ENCODE measurements around the gene RAB40C.
A peak's percentile ranks its signal among the peaks of the same experiment; 100 is the strongest.

Gene RAB40C

DNA sequence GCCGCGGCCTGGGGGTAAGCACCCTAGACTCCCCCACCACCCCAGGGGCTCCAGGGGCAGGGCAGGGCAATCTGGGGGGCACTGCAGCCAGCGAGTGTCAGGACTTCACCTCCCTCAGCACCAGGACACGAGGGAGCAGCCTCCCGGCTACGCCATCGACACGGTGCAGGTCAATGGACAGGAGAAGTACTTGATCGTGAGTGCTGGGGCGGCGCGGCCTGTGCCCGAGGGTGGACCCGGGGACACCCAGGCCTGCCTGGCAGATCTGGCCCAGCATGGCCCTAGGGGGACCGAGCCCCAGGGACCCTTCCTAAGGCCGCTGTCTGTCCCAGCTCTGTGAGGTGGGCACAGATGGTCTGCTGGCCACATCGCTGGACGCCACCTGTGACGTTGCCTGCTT, 82.5 kb downstream of the RAB40C start:
- DNase-seq, result no peak

DNA sequence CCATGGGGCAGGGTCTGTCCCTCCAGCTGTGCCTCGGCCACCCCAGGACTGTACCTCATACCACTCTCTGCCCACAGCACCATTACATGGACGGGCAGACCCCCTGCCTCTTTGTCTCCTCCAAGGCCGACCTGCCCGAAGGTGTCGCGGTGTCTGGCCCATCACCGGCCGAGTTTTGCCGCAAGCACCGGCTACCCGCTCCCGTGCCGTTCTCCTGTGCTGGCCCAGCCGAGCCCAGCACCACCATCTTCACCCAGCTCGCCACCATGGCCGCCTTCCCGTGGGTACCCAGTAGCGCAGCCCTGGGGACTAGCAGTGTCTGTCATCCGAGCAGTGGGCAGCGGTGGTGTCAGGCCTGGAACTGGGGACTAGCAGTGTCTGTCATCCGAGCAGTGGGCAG, 83.0 kb downstream of the RAB40C start:
- no peak for DNase-seq

DNA sequence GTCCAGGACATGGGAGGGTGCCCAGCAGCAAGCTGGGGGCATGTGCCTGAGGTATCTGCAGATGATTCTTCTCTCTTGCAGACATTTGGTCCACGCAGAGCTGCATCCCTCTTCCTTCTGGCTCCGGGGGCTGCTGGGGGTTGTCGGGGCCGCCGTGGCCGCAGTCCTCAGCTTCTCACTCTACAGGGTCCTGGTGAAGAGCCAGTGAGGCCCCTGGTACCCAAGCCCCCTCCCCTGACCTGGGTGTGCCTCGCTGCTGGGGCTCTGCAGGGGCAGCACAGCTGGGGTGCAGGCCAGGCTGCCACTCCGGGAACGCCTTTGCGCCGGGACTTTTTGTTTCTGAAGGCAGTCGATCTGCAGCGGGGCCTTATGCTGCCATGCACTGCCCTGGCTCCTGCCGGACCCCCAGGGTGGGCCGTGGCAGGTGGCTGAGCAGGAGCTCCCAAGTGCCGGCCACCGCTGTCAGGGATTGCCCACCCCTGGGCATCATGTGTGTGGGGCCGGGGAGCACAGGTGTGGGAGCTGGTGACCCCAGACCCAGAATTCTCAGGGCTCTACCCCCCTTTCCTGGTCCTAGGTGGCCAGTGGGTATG, 83.6 kb downstream of the RAB40C start:
- no peak for DNase-seq

DNA sequence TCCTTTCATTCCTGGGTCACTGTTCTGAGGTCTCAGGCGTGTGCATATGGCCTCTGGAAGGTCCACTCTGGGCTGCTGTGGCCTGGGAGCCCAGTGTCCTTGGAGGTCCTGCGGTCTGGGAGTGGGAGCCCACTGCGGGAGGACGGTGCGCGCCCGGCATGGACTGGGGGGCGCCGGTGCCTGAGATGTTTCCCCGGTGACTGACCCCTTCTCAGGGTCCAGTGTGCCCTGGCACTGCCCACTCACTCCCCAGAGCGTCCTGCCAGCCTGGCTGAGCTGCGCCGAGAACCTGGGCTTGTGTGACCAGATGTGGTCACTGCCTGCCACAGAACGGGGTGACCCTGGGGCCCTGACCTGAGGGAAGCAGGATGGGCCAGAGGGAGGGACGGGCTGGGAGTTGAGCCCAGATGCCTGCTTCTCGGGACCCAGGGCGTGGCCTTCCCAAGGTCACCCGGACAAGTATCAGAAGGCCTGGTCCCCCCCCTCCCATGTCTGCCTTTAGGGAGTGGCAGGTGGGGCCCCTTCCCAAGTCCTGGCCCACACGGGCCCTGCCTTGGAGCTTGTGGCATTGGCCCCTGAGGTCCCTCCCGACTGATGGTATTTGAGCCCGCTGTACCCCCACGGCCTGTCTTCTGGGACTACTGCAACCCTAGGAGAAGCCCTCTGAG, 84.5 kb downstream of the RAB40C start:
- no peak for DNase-seq

DNA sequence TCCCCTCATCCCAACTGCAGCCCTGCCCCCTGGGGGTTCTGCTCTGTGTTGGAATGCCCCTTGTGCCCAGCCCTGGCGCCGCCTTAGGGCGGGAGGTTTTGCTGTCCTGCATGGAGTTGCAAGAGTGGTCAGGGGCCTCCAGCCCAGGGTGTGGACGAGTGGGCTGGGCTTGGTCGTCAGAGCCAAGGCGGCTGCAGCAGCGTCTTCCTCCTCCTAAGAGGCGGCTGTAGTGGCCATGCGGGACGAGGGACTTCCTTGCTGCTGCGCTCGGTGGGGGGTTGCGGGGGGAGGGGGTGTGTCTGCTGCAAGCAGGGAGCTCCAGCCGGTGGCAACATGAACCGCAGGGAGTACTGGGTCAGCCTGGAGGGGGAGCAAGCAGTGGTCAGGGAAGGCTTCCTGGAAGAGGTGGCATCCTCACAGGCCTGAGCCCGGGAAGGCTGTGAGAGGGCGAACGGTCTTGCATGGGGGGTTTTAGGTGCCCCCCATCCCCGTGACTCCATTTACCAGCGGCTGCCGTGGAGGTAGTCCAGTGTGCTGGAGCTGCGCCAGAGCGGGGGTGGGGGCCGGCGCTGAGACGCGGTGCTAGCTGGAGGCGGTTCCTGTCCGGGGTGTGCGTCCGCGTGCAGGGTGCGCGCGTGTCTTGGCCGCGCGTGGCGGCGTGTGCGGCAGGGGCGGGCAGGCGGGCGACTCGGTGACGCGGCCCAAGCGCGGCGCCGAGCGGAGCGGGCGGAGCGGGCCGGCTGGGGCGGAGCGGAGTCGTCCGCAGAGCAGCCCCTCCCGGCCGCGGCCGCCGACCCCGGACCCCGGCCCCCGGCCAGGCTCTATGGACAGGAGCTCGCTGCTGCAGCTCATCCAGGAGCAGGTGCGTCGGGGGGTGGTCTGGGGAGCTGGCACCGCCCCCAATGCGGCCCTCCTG, 85.4 kb downstream of the RAB40C start, which contains the start of gene RHBDL1:
RHBDL1 (plus strand) TSS at position 704 of the 916 bp plus-strand sequence; CDS start at position 824, 120 bp downstream.
- no peak for DNase-seq

DNA sequence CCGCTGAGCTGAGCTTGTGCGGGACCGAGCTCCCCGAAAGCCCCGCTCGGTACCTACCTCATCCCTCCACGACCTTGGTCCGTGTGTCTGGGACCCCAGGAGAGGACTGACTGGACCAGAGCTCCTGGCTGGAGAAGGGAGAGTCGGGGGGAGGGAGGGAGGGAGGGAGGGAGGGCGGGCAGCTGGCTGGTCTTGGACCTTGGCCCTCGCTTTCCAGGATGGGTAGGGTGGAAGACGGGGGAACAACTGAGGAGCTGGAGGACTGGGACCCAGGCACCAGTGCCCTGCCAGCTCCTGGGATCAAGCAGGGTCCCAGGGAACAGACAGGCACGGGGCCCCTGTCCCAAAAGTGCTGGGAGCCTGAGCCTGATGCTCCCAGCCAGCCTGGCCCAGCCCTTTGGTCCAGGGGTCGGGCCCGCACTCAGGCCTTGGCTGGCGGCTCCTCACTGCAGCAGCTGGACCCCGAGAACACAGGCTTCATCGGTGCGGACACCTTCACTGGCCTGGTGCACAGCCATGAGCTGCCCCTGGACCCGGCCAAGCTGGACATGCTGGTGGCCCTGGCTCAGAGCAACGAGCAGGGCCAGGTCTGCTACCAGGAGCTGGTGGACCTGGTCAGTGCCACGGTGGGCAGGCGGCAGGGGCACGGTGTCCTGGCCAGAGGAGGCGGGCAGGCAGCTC, 86.2 kb downstream of the RAB40C start:
- no peak for DNase-seq

DNA sequence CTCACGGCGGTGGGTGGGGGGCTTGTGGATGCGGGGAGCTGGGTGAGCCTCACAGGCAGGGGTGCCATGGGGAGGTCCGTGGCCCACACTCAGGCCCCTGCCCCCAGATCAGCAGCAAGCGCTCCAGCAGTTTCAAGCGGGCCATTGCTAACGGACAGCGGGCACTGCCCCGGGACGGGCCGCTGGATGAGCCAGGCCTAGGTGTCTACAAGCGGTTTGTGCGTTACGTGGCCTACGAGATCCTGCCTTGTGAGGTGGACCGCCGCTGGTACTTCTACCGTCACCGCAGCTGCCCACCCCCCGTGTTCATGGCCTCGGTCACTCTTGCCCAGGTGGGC, 86.7 kb downstream of the RAB40C start:
- DNase-seq, result no peak

DNA sequence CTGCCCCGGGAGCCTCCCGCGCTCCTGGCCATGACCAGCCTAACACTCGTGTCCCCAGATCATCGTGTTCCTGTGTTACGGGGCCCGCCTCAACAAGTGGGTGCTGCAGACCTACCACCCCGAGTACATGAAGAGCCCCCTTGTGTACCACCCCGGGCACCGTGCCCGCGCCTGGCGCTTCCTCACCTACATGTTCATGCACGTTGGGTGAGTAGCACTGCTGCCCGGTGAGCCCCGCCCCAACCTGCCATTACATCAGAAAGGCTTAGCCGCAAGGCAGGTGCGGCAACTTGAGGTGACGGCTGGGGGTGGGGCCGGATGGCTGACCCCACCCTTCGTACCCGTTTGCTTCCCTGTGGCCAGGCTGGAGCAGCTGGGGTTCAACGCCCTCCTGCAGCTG, 87.0 kb downstream of the RAB40C start:
- peak; percentile 92 to 93 for DNase-seq

DNA sequence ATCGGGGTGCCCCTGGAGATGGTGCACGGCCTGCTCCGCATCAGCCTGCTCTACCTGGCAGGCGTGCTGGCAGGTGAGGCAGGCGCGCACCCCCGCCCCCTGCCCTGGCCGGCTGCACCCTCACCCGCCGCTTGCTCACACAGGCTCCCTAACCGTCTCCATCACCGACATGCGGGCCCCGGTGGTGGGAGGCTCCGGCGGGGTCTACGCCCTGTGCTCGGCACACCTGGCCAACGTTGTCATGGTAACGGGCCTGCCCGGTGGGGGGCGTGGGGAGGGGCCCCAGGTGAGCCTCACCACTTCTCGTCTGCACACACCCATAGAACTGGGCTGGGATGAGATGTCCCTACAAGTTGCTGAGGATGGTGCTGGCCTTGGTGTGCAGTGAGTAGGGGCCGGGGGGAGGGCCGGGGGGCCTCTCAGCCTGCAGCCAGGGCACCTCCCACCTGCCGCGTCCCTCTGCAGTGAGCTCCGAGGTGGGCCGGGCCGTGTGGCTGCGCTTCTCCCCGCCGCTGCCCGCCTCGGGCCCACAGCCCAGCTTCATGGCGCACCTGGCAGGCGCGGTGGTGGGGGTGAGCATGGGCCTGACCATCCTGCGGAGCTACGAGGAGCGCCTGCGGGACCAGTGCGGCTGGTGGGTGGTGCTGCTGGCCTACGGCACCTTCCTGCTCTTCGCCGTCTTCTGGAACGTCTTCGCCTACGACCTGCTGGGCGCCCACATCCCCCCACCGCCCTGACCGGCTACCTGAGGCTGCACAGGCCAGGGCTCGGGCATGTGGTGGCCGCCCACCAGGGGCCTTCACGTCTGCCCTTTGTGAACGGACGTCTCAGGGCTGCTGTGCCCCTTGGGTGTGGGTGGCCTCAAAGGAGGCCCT, 87.7 kb downstream of the RAB40C start:
- DNase-seq, result peak; percentile 90 to 91

DNA sequence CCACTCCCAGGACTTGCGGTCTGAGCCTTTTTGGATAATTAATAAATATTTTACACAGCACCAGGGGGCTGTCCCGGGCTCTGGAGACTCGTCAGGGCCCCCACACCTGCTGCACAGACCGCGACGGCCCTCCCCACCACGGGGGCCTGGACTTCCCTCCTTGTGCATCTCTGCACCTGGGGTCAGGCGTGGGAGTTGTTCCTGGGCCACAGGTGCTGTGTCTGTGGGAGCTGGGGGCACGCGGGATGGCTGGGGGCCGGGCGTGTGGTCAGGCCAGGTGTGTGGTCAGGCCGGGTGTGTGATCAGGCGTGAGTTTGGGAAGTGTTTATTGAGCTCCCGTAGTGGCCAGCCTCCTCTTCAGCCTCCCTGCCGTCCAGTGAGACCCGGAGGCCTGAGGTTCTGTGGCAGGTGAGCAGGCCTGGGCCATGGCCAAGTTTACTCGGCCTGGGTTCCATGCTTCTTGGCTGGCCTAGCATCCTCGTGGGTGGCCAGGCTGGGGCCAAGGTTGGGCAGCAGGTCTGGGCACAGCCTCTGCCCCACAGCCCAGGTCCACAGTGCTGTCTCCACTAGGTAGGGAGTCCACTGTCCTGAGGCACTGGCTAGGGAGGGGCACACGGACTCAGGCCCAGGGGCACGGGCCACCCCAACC, 88.5 kb downstream of the RAB40C start:
- DNase-seq, result no peak
